ENCODE measurements around the gene CFB. TPM values are rescaled to one million over a fixed set of nuclear protein-coding genes. Genes with fewer than 3 reads are reported as not detected.

CFB gene
- total RNA-seq, 4 donors from 2014 or later: 6.2 to 32.6 (median 31.5) TPM; not detected in 1

GRCh38 chr6:31898383-31899011, 47.4 kb upstream of the CFB start:
- intact Hi-C loops (cut with DNase I; ENCODE audit: low total_unique reads): no loop called here
- H3K4me1 ChIP-seq: peaks cover 0 to 13% of the 10 kb centered on the region in 2 donors
- H3K27ac ChIP-seq: peak overlapping the region; percentile 84 to 97
- no peak for DNase-seq
- no peaks in the 10 kb centered on the region for H3K36me3 ChIP-seq
- peak in 1 of 2 donors; percentile 36 for TF ChIP-seq POLR2A (IDR thresholded peaks at IDR 0.05)
- TF ChIP-seq, protein P1, sequence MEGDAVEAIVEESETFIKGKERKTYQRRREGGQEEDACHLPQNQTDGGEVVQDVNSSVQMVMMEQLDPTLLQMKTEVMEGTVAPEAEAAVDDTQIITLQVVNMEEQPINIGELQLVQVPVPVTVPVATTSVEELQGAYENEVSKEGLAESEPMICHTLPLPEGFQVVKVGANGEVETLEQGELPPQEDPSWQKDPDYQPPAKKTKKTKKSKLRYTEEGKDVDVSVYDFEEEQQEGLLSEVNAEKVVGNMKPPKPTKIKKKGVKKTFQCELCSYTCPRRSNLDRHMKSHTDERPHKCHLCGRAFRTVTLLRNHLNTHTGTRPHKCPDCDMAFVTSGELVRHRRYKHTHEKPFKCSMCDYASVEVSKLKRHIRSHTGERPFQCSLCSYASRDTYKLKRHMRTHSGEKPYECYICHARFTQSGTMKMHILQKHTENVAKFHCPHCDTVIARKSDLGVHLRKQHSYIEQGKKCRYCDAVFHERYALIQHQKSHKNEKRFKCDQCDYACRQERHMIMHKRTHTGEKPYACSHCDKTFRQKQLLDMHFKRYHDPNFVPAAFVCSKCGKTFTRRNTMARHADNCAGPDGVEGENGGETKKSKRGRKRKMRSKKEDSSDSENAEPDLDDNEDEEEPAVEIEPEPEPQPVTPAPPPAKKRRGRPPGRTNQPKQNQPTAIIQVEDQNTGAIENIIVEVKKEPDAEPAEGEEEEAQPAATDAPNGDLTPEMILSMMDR (IDR thresholded peaks at IDR 0.05): peak in 1 of 4 experiments; percentile 9
- no peaks in the 10 kb centered on the region for H3K27me3 ChIP-seq
- no peaks in the 10 kb centered on the region for H3K9me3 ChIP-seq
- H3K4me3 ChIP-seq: peak overlapping the region; percentile 63 to 94

GRCh38 chr6:31899215-31899614, 46.7 kb upstream of the CFB start:
- H3K4me3 ChIP-seq: no peak overlapping the region
- intact Hi-C loops (cut with DNase I; ENCODE audit: low total_unique reads): no loop called here
- H3K27ac ChIP-seq: peak overlapping the region in 1 of 2 donors; percentile 97
- DNase-seq: no peak
- no peak for TF ChIP-seq POLR2A (IDR thresholded peaks at IDR 0.05)
- H3K36me3 ChIP-seq: no peaks in the 10 kb centered on the region
- H3K9me3 ChIP-seq: no peaks in the 10 kb centered on the region
- H3K4me1 ChIP-seq: peaks cover 0 to 13% of the 10 kb centered on the region in 2 donors
- no peaks in the 10 kb centered on the region for H3K27me3 ChIP-seq

DNA sequence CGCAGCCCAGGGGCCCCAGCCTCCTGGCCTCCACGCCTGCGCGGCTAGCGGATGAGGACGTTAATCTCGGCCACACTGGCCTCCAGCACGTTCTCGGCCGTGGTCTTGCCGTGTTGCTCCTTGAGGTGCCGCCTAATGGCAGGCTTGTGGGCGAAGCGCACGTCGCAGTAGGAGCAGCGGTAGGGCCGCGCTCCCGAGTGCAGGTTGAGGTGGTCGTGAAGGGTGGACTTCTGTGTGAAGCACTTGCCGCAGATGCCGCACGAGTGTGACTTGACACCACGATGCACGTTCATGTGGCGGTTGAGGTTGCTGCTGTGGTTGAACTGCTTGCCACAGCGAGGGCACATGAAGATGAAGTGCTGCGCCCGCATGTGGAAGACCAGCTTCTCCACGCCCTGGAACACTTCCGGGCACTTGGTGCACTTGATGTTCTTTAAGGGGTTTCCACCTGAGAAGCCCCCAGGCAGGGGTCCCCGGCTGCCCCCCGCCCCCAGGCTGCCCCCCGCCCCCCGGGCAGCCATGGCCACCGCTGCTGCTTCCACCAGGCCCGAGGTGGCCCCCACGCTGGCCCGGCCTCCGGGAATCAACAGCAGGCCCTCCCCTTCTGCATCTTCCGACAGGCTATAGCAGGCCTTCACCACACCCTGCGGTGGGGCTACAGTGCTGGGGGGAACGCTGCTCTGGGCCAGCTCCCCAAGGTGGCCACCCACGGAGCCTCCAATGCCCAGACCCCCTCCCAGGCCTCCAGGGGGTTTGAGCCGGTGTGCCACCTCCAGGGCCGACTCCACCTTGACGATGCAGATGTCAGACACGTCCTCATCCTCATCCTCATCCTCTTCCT, 45.8 kb upstream of the CFB start:
- Histone ChIP-seq H3K27me3 (no peaks in the 10 kb centered on the region), H3K4me3 (no peak overlapping the region), H3K9me3 (no peaks in the 10 kb centered on the region), H3K27ac (no peak overlapping the region), H3K36me3 (no peaks in the 10 kb centered on the region), H3K4me1 (peaks cover 0 to 13% of the 10 kb centered on the region in 2 donors)
- TF ChIP-seq, protein P1 (IDR thresholded peaks at IDR 0.05): no peak
- no peak for TF ChIP-seq POLR2A (IDR thresholded peaks at IDR 0.05)
- intact Hi-C loops (cut with DNase I; ENCODE audit: low total_unique reads): no loop called here
- peak in 1 of 2 donors; percentile 31 for DNase-seq

DNA sequence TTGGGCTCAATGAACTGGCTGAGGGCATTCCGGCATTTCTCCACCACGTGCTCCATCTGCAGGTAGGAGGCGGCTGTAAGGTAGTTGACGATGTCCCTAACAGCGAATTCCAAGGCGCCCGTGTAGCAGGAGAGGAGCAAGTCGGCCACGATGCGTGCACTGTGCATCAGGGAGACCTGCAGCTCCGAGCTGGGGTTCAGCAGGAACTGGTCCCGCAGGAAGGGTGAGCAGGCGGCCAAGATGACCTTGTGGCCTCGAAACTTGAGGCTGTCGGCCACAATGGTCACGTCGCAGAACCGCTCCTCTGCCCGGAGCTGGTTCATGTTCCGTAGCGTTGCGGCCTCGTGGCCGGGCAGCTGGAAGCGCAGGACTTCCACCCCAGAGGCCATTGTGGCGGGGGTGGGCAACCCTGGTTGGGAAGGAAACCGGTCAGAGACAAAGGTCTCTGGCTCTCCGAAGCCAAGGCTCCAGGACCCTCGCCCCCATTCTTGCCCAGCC, 44.9 kb upstream of the CFB start:
- no peak for TF ChIP-seq POLR2A (IDR thresholded peaks at IDR 0.05)
- TF ChIP-seq, protein P1 (IDR thresholded peaks at IDR 0.05): no peak
- H3K36me3 ChIP-seq: no peaks in the 10 kb centered on the region
- peak overlapping the region; percentile 39 to 64 for H3K4me3 ChIP-seq
- intact Hi-C loops (cut with DNase I; ENCODE audit: low total_unique reads): no loop called here
- H3K9me3 ChIP-seq: no peaks in the 10 kb centered on the region
- peak overlapping the region; percentile 91 to 96 for H3K27ac ChIP-seq
- peaks cover 0 to 13% of the 10 kb centered on the region in 2 donors for H3K4me1 ChIP-seq
- peak in 1 of 2 donors; percentile 39 for DNase-seq
- H3K27me3 ChIP-seq: no peaks in the 10 kb centered on the region

- H3K4me1 ChIP-seq: peaks cover 0 to 13% of the 10 kb centered on the region in 2 donors
- no peaks in the 10 kb centered on the region for H3K9me3 ChIP-seq
- intact Hi-C loops (cut with DNase I; ENCODE audit: low total_unique reads): no loop called here
- H3K27me3 ChIP-seq: no peaks in the 10 kb centered on the region
- peak; percentile 76 to 77 for DNase-seq
- peak overlapping the region; percentile 39 to 64 for H3K4me3 ChIP-seq
- no peaks in the 10 kb centered on the region for H3K36me3 ChIP-seq
- TF ChIP-seq, protein P1 (IDR thresholded peaks at IDR 0.05): no peak
- TF ChIP-seq POLR2A (IDR thresholded peaks at IDR 0.05): peak in 1 of 2 donors; percentile 9
- peak overlapping the region; percentile 91 to 96 for H3K27ac ChIP-seq
These were observed 44.4 kb upstream of the CFB start for GRCh38 chr6:31901415-31901952.
